ENCODE results near the gene OR10C1. TPM values are rescaled to one million over a fixed set of nuclear protein-coding genes. Genes with fewer than 3 reads are reported as not detected.

OR10C1 gene
- not detected for total RNA-seq

- TF ChIP-seq CTCF (IDR thresholded peaks at IDR 0.05; ENCODE audit: low read depth) = no peak
These were observed at the start of gene OR10C1 for GRCh38 chr6:29439006-29439405. Gene OR10C1 (plus strand): TSS chr6:29439306. CDS start chr6:29440016, 710 bp downstream.

GRCh38 chr6:29395331-29395730 lies 43.8 kb upstream of the OR10C1 start, which contains the start of gene OR12D2:
Gene OR12D2 (plus strand): TSS chr6:29395631. CDS start chr6:29396700, 1,069 bp downstream.
- no peak for TF ChIP-seq CTCF (IDR thresholded peaks at IDR 0.05; ENCODE audit: low read depth)

GRCh38 chr6:29399525-29399924 lies 39.6 kb upstream of the OR10C1 start:
- no peak for TF ChIP-seq CTCF (IDR thresholded peaks at IDR 0.05; ENCODE audit: low read depth)

- TF ChIP-seq CTCF (IDR thresholded peaks at IDR 0.05; ENCODE audit: low read depth) = no peak
These were observed 35.3 kb upstream of the OR10C1 start for GRCh38 chr6:29403801-29404200.

- TF ChIP-seq CTCF (IDR thresholded peaks at IDR 0.05; ENCODE audit: low read depth) = no peak
These were observed 24.5 kb upstream of the OR10C1 start, which contains the start of gene OR12D1 for GRCh38 chr6:29414588-29414987. Gene OR12D1 (plus strand): TSS chr6:29414928.

- TF ChIP-seq CTCF (IDR thresholded peaks at IDR 0.05; ENCODE audit: low read depth) = no peak
These were observed 19.6 kb upstream of the OR10C1 start for GRCh38 chr6:29419516-29419915.

GRCh38 chr6:29424168-29424567 lies 14.9 kb upstream of the OR10C1 start:
- no peak for TF ChIP-seq CTCF (IDR thresholded peaks at IDR 0.05; ENCODE audit: low read depth)
